Caco-2 (cell line): Measurements from ENCODE around the gene RGS8. TPM values are rescaled to one million over a fixed set of nuclear protein-coding genes. Genes with fewer than 3 reads are reported as not detected.

ENCODE experiments used
- BruUV-seq: library from RNA; stranded (reverse); fragments of 400-500 nt; replicated peaks from 2 replicates; lab custom pipeline; 2021; lab: Mats Ljungman, UMichigan
- CTCF ChIA-PET: fragments of 300-600 bp; sonication (Branson Sonifier 250); formaldehyde crosslinking; loops from one replicate; lab custom pipeline; 2022; ENCODE audit warnings: antibody characterized with exemption; lab: Charles Lee
- POLR2A ChIA-PET: fragments of 300-600 bp; sonication (Branson Sonifier 250); formaldehyde crosslinking; loops from one replicate; lab custom pipeline; 2022; ENCODE audit warnings: antibody characterized with exemption; lab: Charles Lee
- DNase-seq, 2 experiments: peaks; one replicate each; pipeline versions ENCODE4 v3.0.0 to v3.0.0-alpha.2; 2020 to 2022
- H3K27me3 ChIP-seq: replicated peaks from 2 replicates; pipeline ENCODE4 v1.6.0; 2011; ENCODE audit warnings: low read length; ENCODE audit not compliant: control insufficient read depth, insufficient read depth
- H3K36me3 ChIP-seq: 2 replicates; pipeline ENCODE4 v1.5.1; 2011; ENCODE audit warnings: low read length; ENCODE audit not compliant: control insufficient read depth, insufficient read depth
- H3K4me1 ChIP-seq: fragments of 250-450 bp; sonication (Bioruptor Pico); 2 replicates; pipeline ENCODE4 v1.5.1; 2020; ENCODE audit warnings: mild to moderate bottlenecking
- H3K4me3 ChIP-seq: 2 replicates; pipeline ENCODE4 v1.5.1; 2011; ENCODE audit warnings: low read depth, mild to moderate bottlenecking, control low read depth, low read length
- H3K9me3 ChIP-seq: fragments of 250-450 bp; sonication (Bioruptor Pico); 2 replicates; pipeline ENCODE4 v1.5.1; 2020; ENCODE audit warnings: mild to moderate bottlenecking, moderate library complexity
- H3K27ac Mint-ChIP-seq: one replicate; pipeline ENCODE4 v1.8.0; 2022; ENCODE audit warnings: mixed read lengths; ENCODE audit not compliant: unreplicated experiment
- H3K27me3 Mint-ChIP-seq: one replicate; pipeline ENCODE4 v1.8.0; 2022; ENCODE audit warnings: mixed read lengths; ENCODE audit not compliant: insufficient read depth, unreplicated experiment
- H3K36me3 Mint-ChIP-seq: one replicate; pipeline ENCODE4 v1.8.0; 2022; ENCODE audit warnings: mild to moderate bottlenecking, mixed read lengths; ENCODE audit not compliant: insufficient read depth, unreplicated experiment
- H3K4me1 Mint-ChIP-seq: one replicate; pipeline ENCODE4 v1.8.0; 2022; ENCODE audit warnings: low read depth, mixed read lengths; ENCODE audit not compliant: unreplicated experiment
- H3K4me3 Mint-ChIP-seq: one replicate; pipeline ENCODE4 v1.8.0; 2022; ENCODE audit warnings: mild to moderate bottlenecking, moderate library complexity, mixed read lengths; ENCODE audit not compliant: unreplicated experiment
- H3K9me3 Mint-ChIP-seq: one replicate; pipeline ENCODE4 v1.8.0; 2022; ENCODE audit warnings: mixed read lengths; ENCODE audit not compliant: unreplicated experiment
- intact Hi-C: fragments of 100-400 bp; cut with micrococcal nuclease; formaldehyde crosslinking; loops from one replicate; pipeline ENCODE4 v1.10.0; 2022; ENCODE audit not compliant: unreplicated experiment
- total RNA-seq: library from RNA; stranded (reverse); gene quantifications from 2 replicates; pipeline ENCODE4 v1.2.3, GENCODE V29; 2022
- TF ChIP-seq, protein P1 (sequence below), 2 experiments: fragments of 200-600 bp in 1 of 2; IDR thresholded peaks; 1 replicate in 1 of 2; 2 replicates in 1 of 2; pipeline versions ENCODE4 v1.5.1 to v1.8.0; 2011 to 2022; ENCODE audit warnings: antibody characterized with exemption in 1 of 2, control low read depth in 1 of 2, inconsistent platforms in 1 of 2, low read depth in 1 of 2, low read length in 1 of 2, mild to moderate bottlenecking in 1 of 2, moderate library complexity in 1 of 2; ENCODE audit not compliant: insufficient read depth in 1 of 2, severe bottlenecking in 1 of 2, unreplicated experiment in 1 of 2

RGS8 gene
- total RNA-seq, 1 experiment from 2014 or later: not detected

DNA sequence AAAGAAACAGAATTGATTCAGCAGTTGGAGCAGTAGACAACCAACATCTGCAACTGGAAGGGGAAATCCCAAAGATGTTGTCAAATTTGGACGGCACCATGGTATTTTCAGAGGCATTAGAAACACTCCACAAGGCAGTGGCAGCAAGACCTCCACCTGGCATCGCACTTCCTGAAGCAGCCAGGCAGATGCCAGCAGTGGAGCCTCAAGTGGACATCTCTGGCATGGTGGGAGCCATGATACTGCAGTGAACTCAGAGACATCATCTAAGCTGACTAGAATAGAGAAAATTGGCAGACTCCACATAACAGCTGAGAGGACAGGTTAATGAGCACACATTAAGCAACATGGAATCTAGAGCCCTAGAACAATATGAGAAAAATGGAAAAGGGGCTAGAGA lies 33.9 kb upstream of the RGS8 start:
- DNase-seq: no peak
- H3K36me3 Mint-ChIP-seq: no peaks in the 10 kb centered on the region
- Histone ChIP-seq H3K27me3 (no peaks in the 10 kb centered on the region), H3K4me1 (peaks cover 5% of the 10 kb centered on the region; the same call in 1 of the 2 replicates), H3K36me3 (no peaks in the 10 kb centered on the region), H3K9me3 (no peaks in the 10 kb centered on the region), H3K4me3 (no peak overlapping the region)
- CTCF ChIA-PET: no interaction called here
- TF ChIP-seq, protein P1, sequence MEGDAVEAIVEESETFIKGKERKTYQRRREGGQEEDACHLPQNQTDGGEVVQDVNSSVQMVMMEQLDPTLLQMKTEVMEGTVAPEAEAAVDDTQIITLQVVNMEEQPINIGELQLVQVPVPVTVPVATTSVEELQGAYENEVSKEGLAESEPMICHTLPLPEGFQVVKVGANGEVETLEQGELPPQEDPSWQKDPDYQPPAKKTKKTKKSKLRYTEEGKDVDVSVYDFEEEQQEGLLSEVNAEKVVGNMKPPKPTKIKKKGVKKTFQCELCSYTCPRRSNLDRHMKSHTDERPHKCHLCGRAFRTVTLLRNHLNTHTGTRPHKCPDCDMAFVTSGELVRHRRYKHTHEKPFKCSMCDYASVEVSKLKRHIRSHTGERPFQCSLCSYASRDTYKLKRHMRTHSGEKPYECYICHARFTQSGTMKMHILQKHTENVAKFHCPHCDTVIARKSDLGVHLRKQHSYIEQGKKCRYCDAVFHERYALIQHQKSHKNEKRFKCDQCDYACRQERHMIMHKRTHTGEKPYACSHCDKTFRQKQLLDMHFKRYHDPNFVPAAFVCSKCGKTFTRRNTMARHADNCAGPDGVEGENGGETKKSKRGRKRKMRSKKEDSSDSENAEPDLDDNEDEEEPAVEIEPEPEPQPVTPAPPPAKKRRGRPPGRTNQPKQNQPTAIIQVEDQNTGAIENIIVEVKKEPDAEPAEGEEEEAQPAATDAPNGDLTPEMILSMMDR (IDR thresholded peaks at IDR 0.05; ENCODE audit: insufficient read depth in 1 of 2, low read depth in 1 of 2, low read length in 1 of 2, severe bottlenecking in 1 of 2, unreplicated experiment in 1 of 2): no peak
- intact Hi-C loops: loop anchor here (5.0 kb wide), 1 partner anchor 64 kb away; no protein-coding TSS in a partner anchor
- no peaks in the 10 kb centered on the region for H3K27me3 Mint-ChIP-seq
- no TSS peak for BruUV-seq
- peak overlapping the region; percentile 87 for H3K27ac Mint-ChIP-seq
- POLR2A ChIA-PET: no interaction called here
- H3K4me1 Mint-ChIP-seq: peaks cover 18% of the 10 kb centered on the region
- H3K4me3 Mint-ChIP-seq: no peak overlapping the region
- no peaks in the 10 kb centered on the region for H3K9me3 Mint-ChIP-seq

DNA sequence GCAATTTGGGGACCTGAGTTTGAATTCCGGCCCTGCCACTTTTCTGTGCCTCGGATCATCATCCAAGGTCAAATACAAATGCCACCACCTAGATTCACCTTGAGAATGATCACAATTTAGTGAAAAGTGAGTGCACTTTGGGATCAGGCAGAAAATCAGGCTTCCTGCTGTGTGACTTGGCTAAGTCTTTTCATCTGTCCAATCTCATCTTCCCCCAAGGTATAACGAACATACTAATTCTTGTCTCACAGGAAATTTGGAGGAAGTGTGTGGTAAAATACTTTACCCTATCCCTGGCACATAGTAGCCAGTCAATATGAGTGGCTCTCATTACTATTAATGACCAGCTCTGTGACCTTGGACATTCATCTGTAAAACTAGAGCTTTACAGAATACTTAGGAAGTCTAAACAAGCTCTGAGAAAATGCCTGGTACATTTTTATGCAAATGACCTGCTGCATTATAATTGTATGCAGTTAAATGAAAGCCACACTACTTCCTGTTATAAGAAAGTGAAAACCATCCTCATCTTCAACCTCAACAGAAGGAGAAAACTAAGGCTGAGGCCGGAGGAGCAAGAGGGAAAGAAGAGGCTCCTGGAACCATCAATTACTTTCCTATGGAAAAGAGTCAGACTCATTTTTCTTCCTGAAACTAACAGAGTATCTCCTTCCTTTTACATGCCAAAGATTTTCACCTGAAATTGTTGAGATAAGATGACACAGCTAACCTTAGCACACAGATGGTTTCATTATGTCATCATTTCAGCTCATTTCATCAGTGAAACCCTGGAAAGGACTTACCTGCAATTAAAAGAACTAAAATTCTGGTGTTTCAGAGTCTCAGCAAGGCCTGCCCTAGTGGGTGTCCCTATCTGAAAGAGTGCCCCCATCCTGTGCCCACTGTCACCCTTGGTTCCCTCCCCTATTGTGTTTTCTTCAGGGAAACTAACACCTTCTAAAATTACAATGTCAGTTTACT lies 32.6 kb upstream of the RGS8 start:
- Mint-ChIP-seq H3K4me3 (no peak overlapping the region), H3K9me3 (no peaks in the 10 kb centered on the region)
- CTCF ChIA-PET: interaction anchor here (1.0 kb wide), 1 partner anchor 68 kb away, joined by 4 read pairs; no protein-coding TSS in a partner anchor

DNA sequence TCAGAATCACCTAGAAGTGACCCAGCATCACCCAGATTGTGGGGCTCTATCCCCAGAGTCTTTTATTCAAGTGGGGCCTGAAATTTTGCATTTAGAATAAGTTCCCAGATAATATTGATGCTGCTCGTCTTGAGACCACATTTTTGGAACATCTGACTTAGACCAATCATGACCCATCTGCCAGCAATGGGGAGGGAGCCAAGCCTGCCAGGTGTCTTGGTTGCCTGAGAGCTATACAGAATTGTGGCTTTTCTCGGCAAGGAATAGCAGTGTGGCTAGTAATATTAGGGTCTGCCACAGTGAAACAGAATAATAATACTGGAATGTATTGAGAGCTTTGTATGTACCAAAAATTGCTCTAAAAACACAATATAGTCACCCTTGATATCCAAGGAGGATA lies 31.1 kb upstream of the RGS8 start:
- H3K4me3 Mint-ChIP-seq: no peak overlapping the region
- H3K9me3 Mint-ChIP-seq: no peaks in the 10 kb centered on the region
- no peaks in the 10 kb centered on the region for H3K9me3 ChIP-seq
- intact Hi-C loops: loop anchor here (5.0 kb wide), 1 partner anchor 67 kb away; no protein-coding TSS in a partner anchor
- H3K27ac Mint-ChIP-seq: no peak overlapping the region
- no TSS peak for BruUV-seq
- TF ChIP-seq, protein P1 (IDR thresholded peaks at IDR 0.05; ENCODE audit: insufficient read depth in 1 of 2, low read depth in 1 of 2, low read length in 1 of 2, severe bottlenecking in 1 of 2, unreplicated experiment in 1 of 2): no peak
- no peak for DNase-seq
- H3K36me3 ChIP-seq: no peaks in the 10 kb centered on the region
- CTCF ChIA-PET: no interaction called here
- peaks cover 8% of the 10 kb centered on the region for H3K4me1 Mint-ChIP-seq
- no peaks in the 10 kb centered on the region for H3K36me3 Mint-ChIP-seq
- H3K27me3 ChIP-seq: no peaks in the 10 kb centered on the region
- POLR2A ChIA-PET: no interaction called here
- H3K4me3 ChIP-seq: no peak overlapping the region
- H3K4me1 ChIP-seq: peaks cover 5% of the 10 kb centered on the region; the same call in 1 of the 2 replicates
- H3K27me3 Mint-ChIP-seq: no peaks in the 10 kb centered on the region

More for the DNA sequence above, 32.6 kb upstream of the RGS8 start:
- Histone ChIP-seq H3K27me3 (no peaks in the 10 kb centered on the region), H3K9me3 (no peaks in the 10 kb centered on the region), H3K4me3 (no peak overlapping the region), H3K4me1 (peaks cover 5% of the 10 kb centered on the region; the same call in 1 of the 2 replicates), H3K36me3 (no peaks in the 10 kb centered on the region)
- Mint-ChIP-seq H3K4me1 (peaks cover 18% of the 10 kb centered on the region), H3K36me3 (no peaks in the 10 kb centered on the region), H3K27ac (peak overlapping the region; percentile 87), H3K27me3 (no peaks in the 10 kb centered on the region)
- intact Hi-C loops: loop anchor here (5.0 kb wide), 1 partner anchor 65 kb away; no protein-coding TSS in a partner anchor
- TSS peak; percentile 66 for BruUV-seq
- TF ChIP-seq, protein P1 (IDR thresholded peaks at IDR 0.05; ENCODE audit: insufficient read depth in 1 of 2, low read depth in 1 of 2, low read length in 1 of 2, severe bottlenecking in 1 of 2, unreplicated experiment in 1 of 2): no peak
- DNase-seq: peak in 1 of 2 experiments; percentile 28
- POLR2A ChIA-PET: no interaction called here
